Hepatocyte (in vitro differentiated cells): Measurements from ENCODE around the gene TMEM107. TPM values are rescaled to one million over a fixed set of nuclear protein-coding genes. Genes with fewer than 3 reads are reported as not detected.
A peak's percentile ranks its signal among the peaks of the same experiment; 100 is the strongest.

Experiments used
- DNase-seq: peaks from one replicate; pipeline ENCODE4 v3.0.0-alpha.2; 2016; ENCODE audit warnings: low spot score
- H2AFZ ChIP-seq: fragments of 200-600 bp; sonication (generic); 2 replicates; pipeline ENCODE4 v1.6.0; 2016; ENCODE audit warnings: antibody characterized with exemption, mild to moderate bottlenecking
- H3K27ac ChIP-seq: fragments of 200-600 bp; sonication (generic); 2 replicates; pipeline ENCODE4 v1.5.1; 2016; ENCODE audit warnings: mild to moderate bottlenecking
- H3K27me3 ChIP-seq: fragments of 200-600 bp; sonication (generic); 2 replicates; pipeline ENCODE4 v1.6.1; 2016
- H3K36me3 ChIP-seq: fragments of 200-600 bp; sonication (generic); replicated peaks from 2 replicates; pipeline ENCODE4 v1.5.1; 2016; ENCODE audit warnings: low read depth; ENCODE audit not compliant: insufficient read depth
- H3K4me1 ChIP-seq: fragments of 200-600 bp; sonication (generic); 2 replicates; pipeline ENCODE4 v1.5.1; 2016; ENCODE audit warnings: mild to moderate bottlenecking, moderate library complexity; ENCODE audit not compliant: insufficient read depth
- H3K4me2 ChIP-seq: fragments of 200-600 bp; sonication (generic); 2 replicates; pipeline ENCODE4 v1.6.0; 2016
- H3K4me3 ChIP-seq: fragments of 200-600 bp; sonication (generic); 2 replicates; pipeline ENCODE4 v1.5.1; 2016; ENCODE audit warnings: mild to moderate bottlenecking
- H3K79me2 ChIP-seq: fragments of 200-600 bp; sonication (generic); 2 replicates; pipeline ENCODE4 v1.6.0; 2017; ENCODE audit warnings: mild to moderate bottlenecking
- H3K9me2 ChIP-seq: fragments of 200-600 bp; sonication (generic); replicated peaks from 2 replicates; pipeline ENCODE4 v1.6.0; 2017; ENCODE audit warnings: mild to moderate bottlenecking; ENCODE audit not compliant: insufficient read depth
- H3K9me3 ChIP-seq: fragments of 200-600 bp; sonication (generic); 2 replicates; pipeline ENCODE4 v1.5.1; 2016; ENCODE audit warnings: low read depth, mild to moderate bottlenecking
- H4K20me1 ChIP-seq: fragments of 200-600 bp; sonication (generic); 2 replicates; pipeline ENCODE4 v1.6.0; 2016; ENCODE audit warnings: mild to moderate bottlenecking; ENCODE audit not compliant: insufficient read depth, poor library complexity, severe bottlenecking
- CTCF ChIP-seq: fragments of 200-600 bp; sonication (generic); IDR thresholded peaks from 2 replicates; pipeline ENCODE4 v1.5.1; 2016; ENCODE audit warnings: antibody characterized with exemption, mild to moderate bottlenecking; ENCODE audit not compliant: poor library complexity
- EZH2 ChIP-seq: fragments of 200-600 bp; sonication (generic); IDR thresholded peaks from 2 replicates; pipeline ENCODE4 v1.6.1; 2016; ENCODE audit warnings: antibody characterized with exemption, mild to moderate bottlenecking, borderline replicate concordance
- EZH2phosphoT487 ChIP-seq: fragments of 200-600 bp; sonication (generic); IDR thresholded peaks from one replicate; pipeline ENCODE4 v1.6.1; 2018; ENCODE audit warnings: antibody characterized with exemption, mild to moderate bottlenecking, low read depth, moderate library complexity; ENCODE audit not compliant: unreplicated experiment, severe bottlenecking
- WGBS: methylation state at CpG from one replicate; pipeline ENCODE4 v1.1.6; 2016; ENCODE audit warnings: low lambda C conversion rate; ENCODE audit errors: missing lambda C conversion rate; 5-methylcytosine and 5-hydroxymethylcytosine counted together
- polyA plus RNA-seq: library from polyadenylated mRNA; unstranded; fragments of >200 nt; fragmentation: Nextera tagmentation; extraction: Ambion mirVana; gene quantifications from 2 replicates; pipeline ENCODE4 v1.2.1, GENCODE V29; 2016
- total RNA-seq: library from RNA; depleted of rRNA; stranded (reverse); fragments of >200 nt; gene quantifications from 2 replicates; pipeline ENCODE4 v1.2.3, GENCODE V29; 2014

TMEM107 gene
- total and polyA plus RNA-seq, 2 experiments from 2014 or later, result 12.8 to 21.1 TPM

GRCh38 chr17:8160741-8161221 lies 15.4 kb downstream of the TMEM107 start:
- 88% methylated on average over 5 of the region's 5 CpGs for WGBS

GRCh38 chr17:8160224-8160577 lies 16.0 kb downstream of the TMEM107 start:
- Histone ChIP-seq H3K79me2 (peaks cover 35% of the 10 kb centered on the region), H3K4me1 (peaks cover 30% of the 10 kb centered on the region)
- WGBS, result 88% methylated on average over 4 of the region's 4 CpGs

More at GRCh38 chr17:8160741-8161221, 15.4 kb downstream of the TMEM107 start:
- peak overlapping the region; percentile 99 for H3K4me2 ChIP-seq
- H3K27me3 ChIP-seq, result no peaks in the 10 kb centered on the region
- peaks cover 29% of the 10 kb centered on the region for H3K79me2 ChIP-seq
- H4K20me1 ChIP-seq, result peaks cover 5% of the 10 kb centered on the region
- H3K4me1 ChIP-seq, result peaks cover 28% of the 10 kb centered on the region
- no peak for DNase-seq
- peak overlapping the region; percentile 100 for H3K27ac ChIP-seq
- H2AFZ ChIP-seq, result no peak overlapping the region
- no peaks in the 10 kb centered on the region for H3K9me3 ChIP-seq
- no peaks in the 10 kb centered on the region for H3K9me2 ChIP-seq
- TF ChIP-seq EZH2phosphoT487 (no peak), CTCF (no peak), EZH2 (no peak)
- H3K36me3 ChIP-seq, result no peaks in the 10 kb centered on the region
- H3K4me3 ChIP-seq, result no peak overlapping the region

GRCh38 chr17:8159459-8160223 lies 16.5 kb downstream of the TMEM107 start:
- WGBS, result 85% methylated on average over 4 of the region's 4 CpGs
- no peak overlapping the region for H3K4me2 ChIP-seq
- H4K20me1 ChIP-seq, result peaks cover 5% of the 10 kb centered on the region
- H3K9me2 ChIP-seq, result no peaks in the 10 kb centered on the region
- peaks cover 40% of the 10 kb centered on the region for H3K79me2 ChIP-seq
- H3K9me3 ChIP-seq, result no peaks in the 10 kb centered on the region
- DNase-seq, result no peak
- H2AFZ ChIP-seq, result no peak overlapping the region
- H3K4me3 ChIP-seq, result no peak overlapping the region
- H3K27me3 ChIP-seq, result no peaks in the 10 kb centered on the region
- peaks cover 36% of the 10 kb centered on the region for H3K4me1 ChIP-seq
- H3K27ac ChIP-seq, result no peak overlapping the region
- TF ChIP-seq CTCF (no peak), EZH2 (no peak), EZH2phosphoT487 (no peak)
- H3K36me3 ChIP-seq, result no peaks in the 10 kb centered on the region

More at GRCh38 chr17:8160224-8160577, 16.0 kb downstream of the TMEM107 start:
- Histone ChIP-seq H3K9me2 (no peaks in the 10 kb centered on the region), H3K4me2 (peak overlapping the region; percentile 99), H4K20me1 (peaks cover 5% of the 10 kb centered on the region), H3K27ac (no peak overlapping the region), H2AFZ (no peak overlapping the region), H3K36me3 (no peaks in the 10 kb centered on the region), H3K9me3 (no peaks in the 10 kb centered on the region), H3K4me3 (no peak overlapping the region), H3K27me3 (no peaks in the 10 kb centered on the region)
- DNase-seq, result no peak
- TF ChIP-seq EZH2 (no peak), EZH2phosphoT487 (no peak), CTCF (no peak)
